HuH-7.5 (cell line): ENCODE results near the gene TAOK1.
A peak's percentile ranks its signal among the peaks of the same experiment; 100 is the strongest.

ENCODE experiments used
- DNase-seq: peaks from one replicate; pipeline ENCODE4 v3.0.0; 2011; ENCODE audit warnings: low spot score

Gene TAOK1

DNA sequence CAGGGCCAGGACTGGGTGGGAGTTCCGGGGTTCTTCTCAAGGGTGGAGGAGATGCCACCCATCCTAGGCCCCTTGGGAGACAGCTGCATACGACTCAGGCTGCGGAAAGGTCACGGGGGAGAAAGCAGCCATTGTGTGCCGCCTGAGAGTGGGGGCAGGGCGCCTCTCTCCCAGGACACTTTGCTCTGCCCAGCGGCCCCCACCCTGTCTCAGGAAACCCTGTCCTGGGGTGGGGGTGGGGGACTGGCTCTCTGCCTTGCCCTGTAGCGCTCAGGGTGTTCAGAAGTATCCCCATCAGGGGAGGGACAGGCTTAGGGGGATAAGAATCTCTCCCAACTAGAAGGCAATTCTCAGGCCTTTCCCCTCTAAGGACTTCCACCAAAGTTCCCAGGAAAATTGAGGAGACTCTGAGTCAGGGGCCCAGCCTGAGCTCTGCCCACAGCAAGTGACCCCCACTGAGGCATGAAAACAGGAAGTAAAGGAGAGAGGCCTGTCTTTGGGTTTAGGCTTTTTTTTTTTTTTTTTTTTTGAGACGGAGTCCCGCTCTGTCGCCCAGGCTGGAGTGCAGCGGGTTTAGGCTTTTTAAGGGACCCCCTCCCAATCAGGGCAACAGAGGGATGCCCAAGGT is 194.4 kb downstream of the TAOK1 start:
- DNase-seq, result no peak

DNA sequence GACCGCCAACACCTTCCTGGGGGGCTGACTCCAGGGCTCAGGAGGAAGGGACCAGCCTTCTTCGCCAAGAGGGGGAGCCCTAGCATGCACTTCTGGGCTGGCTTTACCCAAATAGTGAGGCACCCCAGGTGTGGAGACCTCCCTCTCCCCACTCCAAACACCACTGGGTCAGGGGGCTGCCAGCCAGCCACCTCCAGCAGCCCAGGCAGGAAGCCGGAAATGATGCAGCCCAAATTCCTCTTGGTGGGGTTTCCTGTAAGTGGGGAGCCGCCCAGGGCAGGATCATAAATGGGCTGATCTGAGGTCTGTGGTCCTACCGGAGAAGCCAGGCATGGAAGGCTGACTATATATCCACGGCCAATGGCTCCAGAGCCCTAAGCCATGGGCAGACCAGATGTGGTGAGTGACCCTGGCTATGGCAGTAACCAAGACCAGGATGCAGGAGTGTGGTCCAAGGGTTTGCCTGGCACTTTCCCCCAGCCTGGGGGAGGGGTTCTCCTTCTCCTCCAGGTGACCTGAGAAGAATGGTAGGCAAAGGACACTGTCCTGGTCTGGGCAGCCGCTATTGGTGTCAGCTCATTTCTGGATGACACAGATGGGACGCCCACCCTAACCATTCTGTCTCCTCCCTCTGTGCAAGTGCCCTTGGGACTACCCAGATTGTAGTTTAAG is 195.1 kb downstream of the TAOK1 start:
- DNase-seq, result no peak

DNA sequence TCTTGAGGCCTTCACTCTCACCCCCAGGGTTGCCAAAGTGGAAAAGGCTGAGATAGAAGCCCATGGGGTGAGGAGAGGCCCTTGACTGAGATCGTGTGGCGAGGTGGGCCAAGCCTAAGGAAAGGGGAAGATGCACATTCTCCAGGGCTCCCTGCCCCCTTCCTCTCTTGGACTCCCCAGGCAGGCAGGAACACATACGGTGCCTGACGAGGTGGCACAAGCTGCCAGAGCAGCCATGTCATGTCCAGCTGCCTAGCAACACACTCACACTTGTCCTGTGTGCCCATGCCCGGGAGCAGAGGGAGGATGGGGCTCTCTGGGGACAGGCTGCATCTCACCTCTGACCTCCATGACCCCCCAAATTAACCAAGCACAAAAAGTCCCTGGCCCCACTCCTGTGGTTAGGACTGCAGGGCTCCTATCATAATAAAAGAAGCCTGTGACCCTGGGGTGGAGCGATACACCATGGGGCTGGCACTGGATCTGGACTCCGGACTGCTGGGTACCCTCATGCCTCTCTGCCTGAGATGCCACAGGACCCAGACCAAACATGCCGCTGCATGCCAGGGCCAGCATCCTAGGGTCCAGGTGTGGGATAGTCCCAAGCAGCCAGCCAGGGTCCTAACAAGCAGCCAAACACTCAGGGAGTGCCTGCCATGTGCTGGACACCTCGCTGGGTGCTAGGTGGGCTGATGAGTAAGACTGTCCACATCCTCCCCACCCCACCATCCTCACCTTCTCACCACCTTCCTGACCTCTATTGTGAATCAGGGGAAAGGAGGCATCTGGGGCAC is 196.7 kb downstream of the TAOK1 start:
- no peak for DNase-seq

DNA sequence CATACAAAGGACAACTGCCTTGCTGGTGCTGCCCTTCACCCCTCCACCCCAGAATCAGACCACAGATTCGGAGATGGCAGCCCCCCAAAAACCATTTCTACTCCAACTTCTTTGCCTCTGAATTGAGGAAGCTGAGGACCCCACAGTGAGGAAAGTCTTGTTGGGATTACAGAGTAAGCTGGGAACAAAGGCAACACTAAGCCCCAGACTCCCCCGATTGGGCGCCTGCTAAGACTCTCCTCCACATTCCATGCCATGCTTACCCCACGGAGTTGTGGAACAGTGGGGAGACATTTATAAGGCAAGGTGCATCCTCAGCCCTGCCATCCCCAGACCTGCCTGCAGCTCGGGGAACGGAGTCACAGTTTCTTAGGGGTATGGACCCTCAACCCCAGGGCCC is 197.4 kb downstream of the TAOK1 start:
- DNase-seq, result no peak

DNA sequence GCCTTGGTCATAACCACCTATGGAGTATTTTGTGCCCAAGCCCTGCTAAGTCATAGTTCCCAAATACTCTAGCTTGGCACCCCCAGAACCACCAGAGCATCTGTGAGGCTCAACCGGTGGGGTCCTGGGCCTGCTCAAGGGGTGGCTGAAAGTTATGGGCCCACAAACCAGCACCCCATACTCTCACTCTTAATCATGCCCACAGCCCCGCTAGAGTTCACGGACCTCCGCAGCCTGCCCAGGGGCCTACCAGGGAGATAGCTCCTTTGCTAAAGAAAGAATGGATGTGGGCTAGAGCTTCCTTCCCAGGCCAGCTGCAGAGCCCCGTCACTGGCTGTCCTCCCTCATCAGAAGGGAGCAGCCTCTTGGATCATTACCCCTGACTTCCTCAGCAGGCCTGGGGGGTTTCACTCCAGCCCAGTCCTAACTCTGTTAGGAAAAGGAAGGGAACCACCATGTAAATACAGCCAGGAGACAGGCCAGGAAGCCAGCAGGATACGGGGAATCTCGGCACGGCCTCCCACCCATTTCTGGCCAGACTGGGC is 197.9 kb downstream of the TAOK1 start:
- no peak for DNase-seq

DNA sequence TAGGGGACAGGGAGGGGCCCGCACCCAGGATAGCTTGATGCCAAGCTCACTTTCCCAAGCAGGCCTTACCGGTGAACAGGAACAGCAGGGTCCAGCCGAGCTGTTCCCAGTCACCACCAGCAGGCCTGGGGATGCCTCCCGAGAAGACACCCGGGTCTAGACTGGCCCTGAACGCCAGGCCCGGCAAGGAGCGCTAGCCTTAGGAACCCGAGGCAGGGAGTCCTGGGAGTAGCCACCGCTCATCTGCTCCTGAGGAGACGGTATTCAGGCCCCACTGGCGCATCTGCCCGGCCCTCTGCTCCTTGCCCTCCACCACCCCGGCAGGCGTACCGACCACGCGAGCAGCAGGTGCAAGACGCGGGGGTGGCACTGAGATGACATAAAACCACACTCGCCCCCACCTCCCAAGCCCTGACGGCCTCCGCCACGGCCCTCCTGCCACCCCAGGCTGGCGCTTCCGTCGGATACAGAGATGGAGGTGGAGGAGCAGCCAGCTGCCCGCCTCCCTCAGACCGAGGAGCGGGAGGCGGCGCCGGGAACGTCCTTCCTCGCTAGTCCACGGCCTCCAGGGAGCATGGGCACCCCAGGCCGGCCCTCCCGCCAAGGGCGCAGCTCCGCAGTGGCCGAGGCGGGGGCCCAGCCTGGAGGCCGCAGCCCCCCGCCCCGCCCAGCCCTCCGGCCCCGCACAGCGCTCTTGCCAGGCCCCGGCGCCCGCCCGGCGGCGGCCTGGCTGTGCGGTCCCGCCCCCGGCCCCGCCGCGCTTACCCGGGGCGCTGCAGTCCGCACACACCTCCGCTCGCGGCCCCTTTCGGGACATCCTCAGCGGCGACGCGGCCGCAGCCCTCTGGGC is 198.6 kb downstream of the TAOK1 start:
- peak; percentile 78 for DNase-seq

DNA sequence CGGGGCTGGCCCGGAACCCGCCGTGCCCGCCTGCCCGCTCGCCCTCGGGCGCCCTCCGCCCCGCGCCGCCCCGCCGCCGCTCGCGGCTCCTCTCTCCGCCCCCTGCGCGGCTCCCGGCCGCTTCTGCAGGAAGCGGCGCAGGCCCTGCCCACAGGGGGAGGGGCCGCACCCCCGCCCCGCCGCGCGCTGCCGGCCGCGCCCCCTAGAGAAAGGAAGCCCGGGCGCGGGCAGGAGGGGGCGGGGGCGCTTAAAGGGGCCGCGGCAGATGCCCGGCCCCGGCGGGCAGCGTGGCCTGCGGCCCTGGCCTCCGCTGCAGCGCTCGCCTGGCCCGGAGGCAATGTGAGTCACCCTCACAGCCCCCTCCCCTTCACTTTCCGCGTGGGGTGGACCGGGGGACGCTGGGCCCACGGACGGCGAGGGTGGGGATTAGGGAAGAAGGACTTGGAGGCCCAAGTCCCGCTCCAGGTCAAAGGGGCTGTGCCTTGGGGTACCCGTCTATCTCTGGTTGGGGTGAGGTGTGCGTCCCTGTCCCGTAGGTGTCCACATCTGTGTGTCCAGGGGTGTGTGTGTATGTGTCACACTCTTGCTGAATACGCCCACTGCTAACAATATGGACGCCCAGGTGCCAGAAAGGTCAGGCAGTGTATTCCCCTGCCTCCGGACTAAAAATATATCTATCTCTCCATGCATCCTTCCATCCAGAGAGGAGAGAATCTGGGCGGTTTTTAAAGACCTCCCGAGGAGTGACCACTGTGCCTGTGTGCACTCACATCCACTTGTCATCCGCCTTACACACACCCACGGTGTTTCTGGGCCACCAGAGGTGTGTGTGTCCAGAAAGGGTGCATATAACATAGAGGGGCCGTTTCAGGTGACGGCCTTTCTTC is 199.6 kb downstream of the TAOK1 start, which contains the start of gene GIT1:
Gene GIT1 (minus strand): TSS at position 125 of the 887 bp plus-strand sequence. CDS start 270 bp downstream, outside the sequence.
- peak; percentile 98 for DNase-seq

DNA sequence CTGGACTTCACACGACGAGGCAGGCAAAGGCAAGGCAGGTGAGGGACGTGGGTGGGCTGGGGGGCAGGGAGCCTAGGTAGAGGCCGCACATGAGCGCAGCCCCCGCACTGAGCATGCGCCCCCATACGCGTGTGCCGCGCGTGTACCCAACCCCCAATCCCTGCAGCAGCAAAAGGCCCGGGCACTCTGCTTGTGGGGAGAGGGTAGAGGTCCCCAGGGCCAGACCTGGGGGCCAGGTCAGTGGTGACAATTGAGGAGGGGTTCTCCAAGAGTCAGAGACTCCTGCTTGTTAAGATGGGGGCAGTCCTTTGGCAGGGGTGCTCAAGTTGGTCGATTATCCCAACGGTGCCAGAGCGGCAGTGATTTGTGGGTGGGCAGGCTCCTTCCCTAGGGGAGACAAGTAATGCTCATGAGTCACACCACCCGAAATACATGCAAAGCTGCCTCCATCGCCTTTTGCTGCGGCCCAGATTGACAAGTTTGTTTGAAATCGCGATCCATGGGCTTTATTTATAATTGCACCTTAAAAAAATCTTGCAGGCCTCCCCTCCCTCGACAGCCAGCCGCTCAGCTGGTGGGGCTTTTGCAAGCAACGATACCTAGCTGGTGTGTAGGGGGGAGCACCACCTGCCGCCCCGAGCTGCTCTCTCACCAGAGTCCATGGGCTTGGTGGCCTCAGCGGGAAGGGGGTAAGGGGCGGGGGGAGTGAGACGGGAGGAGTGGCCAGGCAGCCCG is 200.4 kb downstream of the TAOK1 start:
- DNase-seq, result peak; percentile 65

DNA sequence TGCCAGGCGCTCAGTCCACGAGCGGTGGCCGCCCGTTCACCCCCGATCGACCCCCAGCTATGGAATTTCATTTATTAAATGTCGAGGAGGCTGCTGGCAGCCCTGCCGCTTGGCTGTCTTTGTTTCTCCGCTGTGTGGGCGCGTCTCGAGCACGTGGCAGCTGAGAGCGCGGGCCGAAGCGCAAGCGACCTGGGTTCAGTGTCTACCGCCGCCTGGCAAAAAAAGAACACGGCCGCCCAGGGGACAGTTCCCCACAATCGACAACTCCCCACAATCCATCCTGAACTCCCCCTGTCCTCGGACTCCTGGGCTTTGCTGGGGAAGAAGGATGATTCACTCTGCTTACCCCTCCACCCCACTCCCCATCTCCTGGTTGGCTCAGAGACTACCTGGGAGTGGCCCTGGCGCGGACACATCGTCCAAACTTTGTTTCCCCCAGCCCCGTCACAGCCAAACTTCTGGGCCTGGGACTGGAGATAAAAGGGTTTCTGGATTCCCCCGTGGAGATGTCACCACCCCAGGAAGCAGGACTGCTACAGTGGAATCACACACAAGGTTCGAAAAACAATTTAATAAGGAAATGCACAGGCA is 201.1 kb downstream of the TAOK1 start:
- DNase-seq, result peak; percentile 80

DNA sequence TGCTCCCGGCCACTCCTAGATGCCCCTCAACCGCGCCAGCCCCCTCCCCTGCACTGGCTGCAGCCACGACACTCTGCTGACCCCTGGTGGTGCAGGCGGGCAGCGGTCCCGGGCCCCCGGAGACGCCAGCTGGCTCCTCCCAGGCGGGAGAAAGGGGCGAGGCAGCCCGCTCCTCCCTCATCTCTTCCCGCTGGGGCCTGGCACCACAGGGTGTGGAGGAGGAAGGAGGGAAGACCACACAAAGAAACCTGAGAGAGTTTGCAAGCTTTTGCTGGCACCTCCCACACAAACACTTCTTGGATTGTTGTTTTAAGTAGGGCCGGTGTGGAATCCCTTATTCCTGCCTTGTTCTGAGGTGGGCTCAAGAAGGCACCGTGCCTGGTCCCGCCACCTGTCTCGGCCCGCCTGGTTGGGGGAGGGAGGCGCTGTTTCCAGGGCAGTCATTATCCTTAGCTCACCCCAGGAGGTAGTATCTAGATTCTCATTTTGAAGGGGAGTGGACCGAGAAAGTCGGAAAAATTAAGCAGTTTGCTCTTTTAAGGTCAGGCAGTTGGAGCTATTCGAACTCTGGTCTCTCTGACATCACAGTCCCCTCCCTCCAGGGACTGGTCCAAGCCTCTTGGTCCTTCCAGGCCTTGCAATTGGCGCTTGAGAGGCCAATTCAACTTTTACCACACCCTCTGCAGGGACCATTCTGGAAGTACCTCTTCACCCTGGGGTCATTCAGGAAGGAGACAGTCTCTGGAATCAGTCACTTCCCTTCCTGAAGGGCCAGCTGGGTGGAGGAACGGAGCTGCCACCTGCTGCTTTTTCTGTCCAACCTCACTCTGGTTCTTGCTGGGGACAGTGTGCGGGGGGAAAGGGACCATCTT is 201.8 kb downstream of the TAOK1 start:
- peak; percentile 98 for DNase-seq

DNA sequence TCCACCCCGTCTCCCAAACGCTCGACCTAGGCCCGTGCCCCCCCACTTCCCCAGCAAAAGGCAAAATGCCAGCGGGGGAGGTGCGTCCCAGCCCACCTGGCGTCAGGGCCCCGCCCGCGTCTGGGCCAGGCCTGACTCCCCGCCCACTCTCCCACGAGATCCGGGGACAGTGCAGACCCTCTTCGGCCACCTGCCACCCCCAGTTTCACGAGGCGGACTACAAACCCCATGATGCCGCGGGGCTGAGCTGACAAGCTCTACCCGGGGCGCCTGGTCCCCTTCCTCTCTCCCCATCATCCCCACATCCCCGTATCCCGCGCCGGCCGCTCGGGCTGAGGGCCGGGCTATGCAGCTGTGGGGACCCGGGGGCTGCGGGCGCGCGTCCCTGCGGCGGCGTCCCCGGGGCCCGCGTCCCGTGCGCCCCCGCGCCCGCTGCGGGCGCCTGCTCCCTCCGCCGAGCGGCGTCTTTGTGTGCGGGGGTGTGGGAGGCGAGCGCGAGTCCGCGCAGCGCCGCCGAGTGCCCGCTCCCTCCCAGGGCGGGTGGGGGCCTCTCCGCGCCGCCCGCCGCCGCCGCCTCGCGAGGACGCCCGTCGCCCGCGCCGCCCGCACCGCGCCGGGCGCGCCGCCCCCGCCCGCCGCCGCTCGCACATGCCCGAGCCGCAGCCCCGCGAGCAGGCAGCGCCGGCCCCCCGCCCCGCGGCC is 202.8 kb downstream of the TAOK1 start, which contains the start of gene ANKRD13B:
Gene ANKRD13B (plus strand): TSS at position 283 of the 702 bp plus-strand sequence. CDS start 490 bp downstream, outside the sequence.
- DNase-seq, result peak; percentile 74

DNA sequence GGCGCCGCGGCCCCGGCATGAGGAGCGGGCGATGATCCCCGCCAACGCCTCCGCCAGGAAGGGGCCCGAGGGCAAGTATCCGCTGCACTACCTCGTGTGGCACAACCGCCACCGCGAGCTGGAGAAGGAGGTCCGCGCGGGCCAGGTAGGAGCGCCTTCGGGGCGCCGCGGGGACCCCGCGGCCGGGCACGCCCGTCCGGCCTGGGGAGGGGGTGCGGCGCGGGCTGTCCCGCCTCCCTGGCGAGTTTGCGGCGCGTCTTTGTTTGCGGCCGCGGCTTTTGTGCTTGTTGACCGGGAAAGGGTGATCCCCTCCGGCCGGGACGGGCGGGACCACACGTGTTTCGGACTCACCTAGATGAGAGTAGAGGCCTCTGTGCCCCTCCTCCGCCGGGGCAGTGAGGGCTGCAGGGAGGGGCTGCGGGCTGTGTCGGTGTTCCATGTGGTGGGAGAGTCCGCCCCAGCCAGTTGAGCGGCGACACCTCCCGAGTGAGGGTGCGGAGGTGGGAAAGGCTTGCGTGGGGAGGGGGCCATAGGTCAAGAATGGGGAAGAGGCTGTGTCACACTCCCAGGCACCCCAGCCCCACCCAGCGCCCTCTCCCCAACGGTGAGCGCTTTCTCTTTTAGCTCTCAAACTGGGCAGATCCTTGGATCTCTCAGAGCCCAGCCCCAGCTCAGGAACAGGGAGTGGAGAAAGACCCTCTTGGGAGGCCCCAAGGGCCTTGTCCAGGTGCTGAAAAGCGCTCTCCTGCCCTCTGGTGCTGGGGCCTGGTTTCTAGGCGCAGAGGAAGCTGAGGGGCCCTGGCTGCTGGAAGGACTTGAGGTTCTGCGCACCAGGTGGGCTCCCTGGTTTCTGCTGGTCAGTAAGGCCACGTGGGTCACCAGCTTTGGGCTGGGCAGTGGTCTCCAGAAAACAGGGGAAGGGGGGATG is 203.7 kb downstream of the TAOK1 start:
- DNase-seq, result peak; percentile 69

DNA sequence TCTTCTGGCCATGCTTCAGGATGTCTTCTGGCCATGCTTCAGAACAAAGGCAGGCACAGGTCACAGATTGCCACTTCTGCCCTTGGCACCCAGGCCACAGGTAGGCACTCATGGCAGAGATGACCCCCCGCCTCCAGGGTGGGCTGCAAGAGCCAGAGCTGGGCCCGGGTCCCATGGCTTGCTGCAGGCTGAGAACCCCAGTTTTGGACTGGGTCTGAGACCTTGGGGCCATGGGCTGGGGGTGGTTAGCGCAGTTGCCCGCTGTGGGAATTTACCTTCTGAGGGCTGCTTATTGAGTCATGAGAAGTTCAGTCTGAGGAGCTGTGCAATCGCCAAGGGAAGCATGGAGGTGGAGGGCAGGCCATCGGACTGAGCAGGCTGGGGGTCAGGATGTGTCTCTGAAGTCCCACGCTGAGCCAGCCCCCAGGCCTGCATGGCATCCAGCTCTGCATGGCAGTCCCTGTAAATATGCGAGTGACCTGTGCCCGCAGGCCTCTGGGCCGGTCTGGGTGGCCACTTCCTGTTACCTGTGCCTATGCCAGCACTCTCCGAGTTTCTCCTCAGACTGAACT is 204.4 kb downstream of the TAOK1 start:
- DNase-seq, result no peak

DNA sequence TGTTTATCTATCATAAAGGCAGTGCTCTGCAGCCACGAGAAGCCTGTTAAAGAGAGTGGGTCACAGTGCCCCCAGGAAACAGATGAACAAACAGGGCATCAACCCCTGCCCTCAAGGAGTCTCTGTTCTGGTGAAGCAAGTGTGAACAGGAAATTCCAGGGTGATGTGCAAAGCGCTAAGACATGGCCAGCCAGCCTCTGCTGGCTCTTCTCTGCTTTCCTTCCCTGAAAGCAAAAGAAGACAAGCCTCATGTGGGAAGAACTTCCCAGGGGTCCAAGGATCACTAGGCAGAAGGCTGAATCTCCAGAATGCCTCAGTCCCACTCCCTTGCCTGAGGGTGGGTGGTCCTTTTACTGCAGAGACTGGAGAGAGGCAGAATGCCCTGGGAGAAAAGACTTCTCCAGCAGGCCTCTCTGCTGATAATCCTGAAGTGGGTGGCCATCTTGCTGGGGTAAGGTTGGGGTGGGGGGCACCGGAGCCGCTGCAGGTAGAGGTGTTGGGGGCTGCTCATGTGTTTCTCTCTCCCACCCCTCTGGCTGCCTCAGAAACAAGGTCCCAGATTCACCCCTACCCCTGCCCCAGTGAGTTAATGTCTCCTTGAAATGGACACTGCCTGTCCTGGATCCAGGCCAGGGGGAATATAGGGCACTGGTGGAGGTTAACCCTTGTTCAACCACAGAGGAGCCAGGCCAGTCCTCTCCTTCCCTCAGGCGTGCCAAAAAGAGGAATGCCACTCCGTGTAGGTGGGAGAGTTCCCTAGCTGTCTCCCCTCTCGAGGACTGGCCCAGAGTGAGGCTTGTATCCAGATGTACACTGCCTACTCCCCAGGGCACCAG is 205.2 kb downstream of the TAOK1 start:
- no peak for DNase-seq
